GM21619 (cell line): ENCODE results near the gene SMARCA4.
A peak's percentile ranks its signal among the peaks of the same experiment; 100 is the strongest.
"Not testable (repeated sequence)": the region's sequence is repeated elsewhere in the genome, so short reads cannot be mapped to it uniquely, and the experiment has no call there.

Experiments
- ATAC-seq: cut with Tn5 transposase; IDR thresholded peaks from one replicate; pipeline ENCODE4 v1.9.1; 2021; ENCODE audit not compliant: unreplicated experiment

The SMARCA4 gene

GRCh38 chr19:11059511-11060358, 98.9 kb downstream of the SMARCA4 start:
- no peak for ATAC-seq

- no peak for ATAC-seq
These were observed 101.1 kb downstream of the SMARCA4 start for GRCh38 chr19:11061952-11062351.

GRCh38 chr19:11063434-11063833, 102.6 kb downstream of the SMARCA4 start:
- no peak for ATAC-seq

GRCh38 chr19:11064831-11065303, 104.0 kb downstream of the SMARCA4 start:
- no peak for ATAC-seq

- no peak for ATAC-seq
These were observed 105.5 kb downstream of the SMARCA4 start for GRCh38 chr19:11066326-11066725.

- no peak for ATAC-seq
These were observed 106.7 kb downstream of the SMARCA4 start for GRCh38 chr19:11067356-11068113.

GRCh38 chr19:11069561-11069960, 108.7 kb downstream of the SMARCA4 start:
- no peak for ATAC-seq

- no peak for ATAC-seq
These were observed 109.3 kb downstream of the SMARCA4 start for GRCh38 chr19:11070123-11070522.

- no peak for ATAC-seq
These were observed 112.7 kb downstream of the SMARCA4 start for GRCh38 chr19:11073568-11073967.

- not testable (repeated sequence) for ATAC-seq
These were observed 116.0 kb downstream of the SMARCA4 start for GRCh38 chr19:11076792-11077191.

- no peak for ATAC-seq
These were observed 118.1 kb downstream of the SMARCA4 start for GRCh38 chr19:11078893-11079292.

GRCh38 chr19:11079999-11080398, 119.2 kb downstream of the SMARCA4 start:
- ATAC-seq: no peak

- no peak for ATAC-seq
These were observed 127.2 kb downstream of the SMARCA4 start for GRCh38 chr19:11087870-11088505.

GRCh38 chr19:11088506-11089253, 127.8 kb downstream of the SMARCA4 start:
- no peak for ATAC-seq

- ATAC-seq: peak; percentile 23
These were observed 128.6 kb downstream of the SMARCA4 start, which contains the start of gene LDLR for GRCh38 chr19:11089254-11090013. TSS of gene LDLR (plus strand) at chr19:11089463. CDS start at chr19:11089549, 86 bp downstream.

GRCh38 chr19:11090014-11090263, 129.1 kb downstream of the SMARCA4 start:
- not testable (repeated sequence) for ATAC-seq

- ATAC-seq: peak; percentile 56
These were observed 129.6 kb downstream of the SMARCA4 start for GRCh38 chr19:11090264-11090996.

GRCh38 chr19:11090997-11091702, 130.3 kb downstream of the SMARCA4 start:
- ATAC-seq: no peak

- no peak for ATAC-seq
These were observed 130.9 kb downstream of the SMARCA4 start for GRCh38 chr19:11091703-11092153.
